HepG2 (cell line): ENCODE measurements around the gene MRPL37.

ENCODE experiments used
- ASH2L ChIP-seq: fragments of 300-600, 200-600 bp; sonication (generic); IDR thresholded peaks from 2 replicates; pipeline ENCODE4 v1.7.0; 2017; ENCODE audit warnings: low read depth, mild to moderate bottlenecking, moderate library complexity, mixed read lengths, low read length; ENCODE audit not compliant: insufficient read length
- CC2D1A ChIP-seq: sonication (generic); formaldehyde crosslinking; IDR thresholded peaks from 2 replicates; pipeline ENCODE4 v1.8.1; 2023; ENCODE audit warnings: mild to moderate bottlenecking, missing genetic modification reagents
- CREM ChIP-seq, 2 experiments: sonication (generic) in 1 of 2; formaldehyde crosslinking in 1 of 2; IDR thresholded peaks; 2 replicates each; pipeline versions ENCODE4 v1.4.0 to v1.6.1; 2016 to 2020; ENCODE audit warnings: antibody characterized with exemption in 1 of 2, mild to moderate bottlenecking in 1 of 2, missing genetic modification reagents in 1 of 2
- GABPA ChIP-seq, 2 experiments: IDR thresholded peaks; 2 replicates each; pipeline ENCODE4 v1.6.1; 2011 to 2016; ENCODE audit warnings: low read depth in 2 of 2, low read length in 1 of 2, missing biosample characterization in 1 of 2, missing genetic modification characterization in 1 of 2
- TF ChIP-seq, protein P1 (sequence below): IDR thresholded peaks from 2 replicates; pipeline ENCODE4 v1.6.1; 2016; ENCODE audit warnings: missing compliant biosample characterization, missing genetic modification reagents, borderline replicate concordance
- TF ChIP-seq, protein P2 (sequence below): sonication (generic); formaldehyde crosslinking; IDR thresholded peaks from 2 replicates; pipeline ENCODE4 v1.4.0; 2020; ENCODE audit warnings: missing genetic modification reagents
- TF ChIP-seq, protein P3 (sequence below): sonication (generic); formaldehyde crosslinking; IDR thresholded peaks from 2 replicates; pipeline ENCODE4 v1.8.1; 2022; ENCODE audit warnings: mild to moderate bottlenecking, missing genetic modification reagents
- TF ChIP-seq, protein P4 (sequence below): IDR thresholded peaks from 2 replicates; pipeline ENCODE4 v1.6.1; 2012; ENCODE audit warnings: inconsistent platforms

DNA sequence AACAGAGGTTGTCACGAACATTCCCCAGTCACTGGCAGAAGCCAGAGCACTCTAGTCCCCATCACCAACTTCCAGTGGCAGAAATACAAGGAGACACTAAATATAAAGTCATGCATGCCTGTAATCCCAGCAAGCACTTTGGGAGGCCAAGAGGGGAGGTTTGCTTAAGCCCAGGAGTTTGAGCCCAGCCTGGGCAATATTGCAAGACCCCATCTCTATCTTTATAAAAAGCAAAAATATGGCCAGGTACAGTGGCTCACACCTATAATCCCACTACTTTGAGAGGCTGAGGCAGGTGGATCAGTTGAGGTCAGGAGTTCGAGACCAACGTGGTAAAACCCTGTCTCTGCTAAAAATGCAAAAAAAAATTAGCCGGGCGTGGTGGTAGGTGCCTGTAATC is 6.5 kb upstream of the MRPL37 start:
- TF ChIP-seq, protein P1, sequence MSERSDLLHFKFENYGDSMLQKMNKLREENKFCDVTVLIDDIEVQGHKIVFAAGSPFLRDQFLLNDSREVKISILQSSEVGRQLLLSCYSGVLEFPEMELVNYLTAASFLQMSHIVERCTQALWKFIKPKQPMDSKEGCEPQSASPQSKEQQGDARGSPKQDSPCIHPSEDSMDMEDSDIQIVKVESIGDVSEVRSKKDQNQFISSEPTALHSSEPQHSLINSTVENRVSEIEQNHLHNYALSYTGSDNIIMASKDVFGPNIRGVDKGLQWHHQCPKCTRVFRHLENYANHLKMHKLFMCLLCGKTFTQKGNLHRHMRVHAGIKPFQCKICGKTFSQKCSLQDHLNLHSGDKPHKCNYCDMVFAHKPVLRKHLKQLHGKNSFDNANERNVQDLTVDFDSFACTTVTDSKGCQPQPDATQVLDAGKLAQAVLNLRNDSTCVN (CRISPR knock-in tag), result no peak
- TF ChIP-seq, protein P2, sequence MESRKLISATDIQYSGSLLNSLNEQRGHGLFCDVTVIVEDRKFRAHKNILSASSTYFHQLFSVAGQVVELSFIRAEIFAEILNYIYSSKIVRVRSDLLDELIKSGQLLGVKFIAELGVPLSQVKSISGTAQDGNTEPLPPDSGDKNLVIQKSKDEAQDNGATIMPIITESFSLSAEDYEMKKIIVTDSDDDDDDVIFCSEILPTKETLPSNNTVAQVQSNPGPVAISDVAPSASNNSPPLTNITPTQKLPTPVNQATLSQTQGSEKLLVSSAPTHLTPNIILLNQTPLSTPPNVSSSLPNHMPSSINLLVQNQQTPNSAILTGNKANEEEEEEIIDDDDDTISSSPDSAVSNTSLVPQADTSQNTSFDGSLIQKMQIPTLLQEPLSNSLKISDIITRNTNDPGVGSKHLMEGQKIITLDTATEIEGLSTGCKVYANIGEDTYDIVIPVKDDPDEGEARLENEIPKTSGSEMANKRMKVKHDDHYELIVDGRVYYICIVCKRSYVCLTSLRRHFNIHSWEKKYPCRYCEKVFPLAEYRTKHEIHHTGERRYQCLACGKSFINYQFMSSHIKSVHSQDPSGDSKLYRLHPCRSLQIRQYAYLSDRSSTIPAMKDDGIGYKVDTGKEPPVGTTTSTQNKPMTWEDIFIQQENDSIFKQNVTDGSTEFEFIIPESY (CRISPR knock-in tag), result no peak
- TF ChIP-seq, protein P3, sequence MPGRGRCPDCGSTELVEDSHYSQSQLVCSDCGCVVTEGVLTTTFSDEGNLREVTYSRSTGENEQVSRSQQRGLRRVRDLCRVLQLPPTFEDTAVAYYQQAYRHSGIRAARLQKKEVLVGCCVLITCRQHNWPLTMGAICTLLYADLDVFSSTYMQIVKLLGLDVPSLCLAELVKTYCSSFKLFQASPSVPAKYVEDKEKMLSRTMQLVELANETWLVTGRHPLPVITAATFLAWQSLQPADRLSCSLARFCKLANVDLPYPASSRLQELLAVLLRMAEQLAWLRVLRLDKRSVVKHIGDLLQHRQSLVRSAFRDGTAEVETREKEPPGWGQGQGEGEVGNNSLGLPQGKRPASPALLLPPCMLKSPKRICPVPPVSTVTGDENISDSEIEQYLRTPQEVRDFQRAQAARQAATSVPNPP, result no peak
- TF ChIP-seq GABPA (IDR thresholded peaks at IDR 0.05; ENCODE audit: low read depth, low read length) (no peak), GABPA (CRISPR knock-in tag; IDR thresholded peaks at IDR 0.05; ENCODE audit: low read depth) (no peak), CC2D1A (CRISPR knock-in tag) (no peak), CREM (IDR thresholded peaks at IDR 0.05) (no peak), CREM (CRISPR knock-in tag; IDR thresholded peaks at IDR 0.05) (no peak), ASH2L (no peak)
- TF ChIP-seq, protein P4, sequence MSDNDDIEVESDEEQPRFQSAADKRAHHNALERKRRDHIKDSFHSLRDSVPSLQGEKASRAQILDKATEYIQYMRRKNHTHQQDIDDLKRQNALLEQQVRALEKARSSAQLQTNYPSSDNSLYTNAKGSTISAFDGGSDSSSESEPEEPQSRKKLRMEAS, result no peak
